IPS DF 4.7 (cell line): ENCODE results near the gene CCNE1.

ENCODE experiments used
- DNase-seq: peaks from one replicate; pipeline ENCODE4 v3.0.0-alpha.2; 2013; ENCODE audit warnings: low spot score; ENCODE audit errors: extremely low read depth

The CCNE1 gene

GRCh38 chr19:29843180-29844051, 31.6 kb downstream of the CCNE1 start:
- no peak for DNase-seq

- DNase-seq = no peak
These were observed 33.2 kb downstream of the CCNE1 start for GRCh38 chr19:29844891-29845573.

- no peak for DNase-seq
These were observed 33.9 kb downstream of the CCNE1 start for GRCh38 chr19:29845574-29846176.

- DNase-seq = no peak
These were observed 37.4 kb downstream of the CCNE1 start for GRCh38 chr19:29849208-29849607.

GRCh38 chr19:29850482-29850881, 38.7 kb downstream of the CCNE1 start:
- DNase-seq = no peak

- DNase-seq = no peak
These were observed 40.2 kb downstream of the CCNE1 start for GRCh38 chr19:29851769-29852521.

- no peak for DNase-seq
These were observed 42.2 kb downstream of the CCNE1 start for GRCh38 chr19:29854033-29854432.

GRCh38 chr19:29855087-29855486, 43.3 kb downstream of the CCNE1 start:
- no peak for DNase-seq

GRCh38 chr19:29855741-29856500, 44.1 kb downstream of the CCNE1 start:
- DNase-seq = no peak

GRCh38 chr19:29858000-29858596, 46.3 kb downstream of the CCNE1 start:
- DNase-seq = no peak

GRCh38 chr19:29858621-29859020, 46.8 kb downstream of the CCNE1 start:
- no peak for DNase-seq

GRCh38 chr19:29860492-29860891, 48.7 kb downstream of the CCNE1 start:
- no peak for DNase-seq

- no peak for DNase-seq
These were observed 49.8 kb downstream of the CCNE1 start for GRCh38 chr19:29861574-29861973.

GRCh38 chr19:29866011-29866410, 54.2 kb downstream of the CCNE1 start:
- no peak for DNase-seq

- no peak for DNase-seq
These were observed 56.2 kb downstream of the CCNE1 start for GRCh38 chr19:29867984-29868383.

GRCh38 chr19:29871143-29871542, 59.4 kb downstream of the CCNE1 start:
- DNase-seq = no peak

- no peak for DNase-seq
These were observed 60.5 kb downstream of the CCNE1 start for GRCh38 chr19:29872224-29872731.

- DNase-seq = no peak
These were observed 61.4 kb downstream of the CCNE1 start for GRCh38 chr19:29873024-29873800.
